T-helper 1 cell (primary cell): ENCODE data around the gene B4GAT1.
"Not testable (repeated sequence)": the region's sequence is repeated elsewhere in the genome, so short reads cannot be mapped to it uniquely, and the experiment has no call there.

ENCODE experiments used
- DNase-seq, 5 donors: peaks; one replicate each; pipeline ENCODE4 v3.0.0-alpha.2; 2012 to 2020

B4GAT1 gene

GRCh38 chr11:66362481-66363147, 15.2 kb upstream of the B4GAT1 start:
- no peak for DNase-seq

GRCh38 chr11:66361502-66361941, 14.1 kb upstream of the B4GAT1 start:
- no peak for DNase-seq

- no peak for DNase-seq
These were observed 13.1 kb upstream of the B4GAT1 start for GRCh38 chr11:66360406-66361073.

- DNase-seq: no peak
These were observed 12.2 kb upstream of the B4GAT1 start for GRCh38 chr11:66359662-66360087.

GRCh38 chr11:66350560-66351235, 3.3 kb upstream of the B4GAT1 start:
- not testable (repeated sequence) for DNase-seq

GRCh38 chr11:66349084-66349386, 1.6 kb upstream of the B4GAT1 start:
- no peak for DNase-seq

- DNase-seq: no peak
These were observed 679 bp downstream of the B4GAT1 start for GRCh38 chr11:66346476-66347424.

GRCh38 chr11:66345316-66345649, 2.1 kb downstream of the B4GAT1 start:
- no peak for DNase-seq

GRCh38 chr11:66344550-66345315, 2.7 kb downstream of the B4GAT1 start, which contains the start of gene BRMS1:
TSS of gene BRMS1 (minus strand) at chr11:66345104. CDS start at chr11:66342234, 2,870 bp downstream.
- DNase-seq: peak; percentile 88 to 97 (median 93)

GRCh38 chr11:66343176-66343575, 4.3 kb downstream of the B4GAT1 start:
- no peak for DNase-seq

- no peak for DNase-seq
These were observed 5.8 kb downstream of the B4GAT1 start for GRCh38 chr11:66341502-66342126.

- no peak for DNase-seq
These were observed 6.6 kb downstream of the B4GAT1 start for GRCh38 chr11:66340596-66341501.

GRCh38 chr11:66339686-66340483, 7.5 kb downstream of the B4GAT1 start:
- no peak for DNase-seq

- DNase-seq: no peak
These were observed 8.2 kb downstream of the B4GAT1 start for GRCh38 chr11:66339162-66339675.

GRCh38 chr11:66338276-66339161, 8.9 kb downstream of the B4GAT1 start:
- no peak for DNase-seq

- DNase-seq: no peak
These were observed 10.1 kb downstream of the B4GAT1 start for GRCh38 chr11:66337103-66337899.
